ENCODE data around the gene PKM. TPM values are rescaled to one million over a fixed set of nuclear protein-coding genes. Genes with fewer than 3 reads are reported as not detected.

PKM gene
- total and polyA plus RNA-seq, 2 donors (not counting 1 experiment from before 2014, with no cell fraction given), result 1,892 to 2,521 TPM

DNA sequence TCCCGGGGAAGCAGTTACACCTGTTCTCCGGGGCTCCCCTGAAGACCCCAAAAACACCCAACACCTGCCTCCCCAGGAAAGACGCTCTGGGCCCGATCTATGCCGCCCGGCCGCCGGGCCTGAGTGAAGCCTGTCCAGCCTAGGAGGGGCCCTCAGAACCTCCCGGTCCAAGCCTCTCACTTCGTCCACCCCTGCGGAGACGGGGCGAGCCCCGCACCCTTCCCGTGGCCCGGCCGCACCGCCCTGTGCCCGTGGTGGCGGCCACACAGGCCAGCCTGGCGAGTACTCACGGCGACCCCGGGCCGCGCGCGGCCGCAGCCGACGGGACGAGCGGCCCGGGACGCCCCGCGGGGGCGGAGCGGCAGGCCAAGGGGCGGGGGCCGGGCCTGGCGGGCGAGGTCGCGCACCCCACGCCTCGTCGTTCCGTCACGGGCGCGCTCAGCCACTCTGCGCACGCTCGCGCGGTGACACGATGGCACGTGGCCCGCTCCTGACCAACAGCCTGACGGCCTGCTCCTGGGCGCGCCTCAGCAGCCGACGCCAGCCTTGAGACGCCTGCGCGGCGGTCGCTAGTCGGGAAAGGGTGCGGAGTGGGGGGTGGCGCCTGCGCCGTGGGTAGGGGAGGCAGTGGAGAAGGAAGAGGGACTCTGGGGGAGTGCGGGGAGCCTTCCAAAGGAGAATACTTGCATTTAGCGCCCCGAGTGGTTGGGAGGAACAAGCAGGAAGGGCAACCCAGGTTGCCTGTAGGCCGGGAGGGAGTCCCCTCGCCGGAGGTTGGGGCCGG lies 41.4 kb upstream of the PKM start, which contains the start of gene PARP6:
Gene PARP6, minus strand, starts transcription at position 342 of the 784 bp plus-strand sequence. CDS start 5,077 bp downstream, outside the sequence.
- H3K9me3 ChIP-seq (ENCODE audit: control insufficient read depth, insufficient read depth, low read depth, low read length), result no peaks in the 10 kb centered on the region
- peaks cover 6% of the 10 kb centered on the region for H3K79me2 ChIP-seq (ENCODE audit: control insufficient read depth, insufficient read depth, low read length)
- peak within 1 kb of the TSS; percentile 86 for H3K4me2 ChIP-seq (ENCODE audit: extremely low read depth, insufficient read depth, low read length)
- H3K4me1 ChIP-seq (ENCODE audit: control insufficient read depth, extremely low read depth, insufficient read depth, low read length), result peaks cover 8% of the 10 kb centered on the region
- no peaks in the 10 kb centered on the region for H3K27me3 ChIP-seq (ENCODE audit: control insufficient read depth, insufficient read depth, low read length)
- peak within 1 kb of the TSS; percentile 58 to 88 (median 66) for H3K4me3 ChIP-seq (replicated peaks in 1 of 4; ENCODE audit: control extremely low read depth in 1 of 4, insufficient read depth in 1 of 4, low read depth in 3 of 4, low read length in 4 of 4)
- TF ChIP-seq CTCF (conservative IDR thresholded peaks at IDR 0.05 in 1 of 2, IDR thresholded peaks at IDR 0.05 in 1 of 2; ENCODE audit: low read depth in 1 of 2, low read length in 2 of 2), result peak; percentile 38 to 60
- no peak for TF ChIP-seq EZH2 (IDR thresholded peaks at IDR 0.05; ENCODE audit: low read length, missing control alignments)
- H2AFZ ChIP-seq (ENCODE audit: low read length), result peak within 1 kb of the TSS; percentile 56
- peak; percentile 98 to 99 for DNase-seq (ENCODE audit: low read depth in 2 of 2)
- H3K36me3 ChIP-seq (ENCODE audit: control insufficient read depth, insufficient read depth, low read length), result no peaks in the 10 kb centered on the region
- no peaks in the 10 kb centered on the region for H4K20me1 ChIP-seq (ENCODE audit: control insufficient read depth, extremely low read depth, insufficient read depth, low read length)
- H3K9ac ChIP-seq (ENCODE audit: insufficient read depth, low read length), result peak within 1 kb of the TSS; percentile 89
- peak within 1 kb of the TSS; percentile 70 for H3K27ac ChIP-seq (ENCODE audit: insufficient read depth, low read length)

DNA sequence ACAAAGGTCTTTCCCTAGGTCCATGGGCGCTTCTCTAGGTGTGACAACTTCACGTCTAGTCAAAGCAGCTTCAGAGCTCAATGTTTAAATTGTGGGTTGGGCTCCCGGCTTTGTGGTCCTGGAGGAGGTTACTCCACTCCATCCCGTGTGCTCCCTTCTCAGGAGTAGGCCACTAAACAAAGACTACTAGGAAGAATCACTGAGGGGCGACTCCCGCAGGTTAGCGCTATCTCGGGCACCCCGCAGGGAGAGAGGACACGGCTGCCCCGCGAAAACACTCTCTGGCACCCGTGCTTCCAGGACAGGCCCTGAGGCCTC lies 40.9 kb upstream of the PKM start:
- no peaks in the 10 kb centered on the region for H3K27me3 ChIP-seq (ENCODE audit: control insufficient read depth, insufficient read depth, low read length)
- H3K36me3 ChIP-seq (ENCODE audit: control insufficient read depth, insufficient read depth, low read length), result peaks cover 2% of the 10 kb centered on the region
- no peaks in the 10 kb centered on the region for H3K9me3 ChIP-seq (ENCODE audit: control insufficient read depth, insufficient read depth, low read depth, low read length)
- H3K4me2 ChIP-seq (ENCODE audit: extremely low read depth, insufficient read depth, low read length), result peak overlapping the region; percentile 86
- DNase-seq (ENCODE audit: low read depth in 2 of 2), result peak; percentile 18 to 24
- no peak for TF ChIP-seq CTCF (conservative IDR thresholded peaks at IDR 0.05 in 1 of 2, IDR thresholded peaks at IDR 0.05 in 1 of 2; ENCODE audit: low read depth in 1 of 2, low read length in 2 of 2)
- H3K79me2 ChIP-seq (ENCODE audit: control insufficient read depth, insufficient read depth, low read length), result peaks cover 6% of the 10 kb centered on the region
- peak overlapping the region; percentile 70 for H3K27ac ChIP-seq (ENCODE audit: insufficient read depth, low read length)
- H3K4me3 ChIP-seq (replicated peaks in 1 of 4; ENCODE audit: control extremely low read depth in 1 of 4, insufficient read depth in 1 of 4, low read depth in 3 of 4, low read length in 4 of 4), result peak overlapping the region; percentile 46 to 88 (median 65)
- no peak overlapping the region for H2AFZ ChIP-seq (ENCODE audit: low read length)
- peaks cover 8% of the 10 kb centered on the region for H3K4me1 ChIP-seq (ENCODE audit: control insufficient read depth, extremely low read depth, insufficient read depth, low read length)
- H4K20me1 ChIP-seq (ENCODE audit: control insufficient read depth, extremely low read depth, insufficient read depth, low read length), result no peaks in the 10 kb centered on the region
- peak overlapping the region; percentile 89 for H3K9ac ChIP-seq (ENCODE audit: insufficient read depth, low read length)

GRCh38 chr15:72271221-72271620 lies 40.2 kb upstream of the PKM start:
- Histone ChIP-seq H3K9ac (ENCODE audit: insufficient read depth, low read length) (no peak overlapping the region), H3K27me3 (ENCODE audit: control insufficient read depth, insufficient read depth, low read length) (no peaks in the 10 kb centered on the region), H3K27ac (ENCODE audit: insufficient read depth, low read length) (no peak overlapping the region), H4K20me1 (ENCODE audit: control insufficient read depth, extremely low read depth, insufficient read depth, low read length) (no peaks in the 10 kb centered on the region), H3K4me3 (replicated peaks in 1 of 4; ENCODE audit: control extremely low read depth in 1 of 4, insufficient read depth in 1 of 4, low read depth in 3 of 4, low read length in 4 of 4) (peak overlapping the region; percentile 46 to 88 (median 65)), H2AFZ (ENCODE audit: low read length) (no peak overlapping the region), H3K79me2 (ENCODE audit: control insufficient read depth, insufficient read depth, low read length) (peaks cover 6% of the 10 kb centered on the region), H3K4me2 (ENCODE audit: extremely low read depth, insufficient read depth, low read length) (peak overlapping the region; percentile 86), H3K4me1 (ENCODE audit: control insufficient read depth, extremely low read depth, insufficient read depth, low read length) (peaks cover 8% of the 10 kb centered on the region), H3K36me3 (ENCODE audit: control insufficient read depth, insufficient read depth, low read length) (peaks cover 2% of the 10 kb centered on the region), H3K9me3 (ENCODE audit: control insufficient read depth, insufficient read depth, low read depth, low read length) (no peaks in the 10 kb centered on the region)
- DNase-seq (ENCODE audit: low read depth in 2 of 2), result no peak
- TF ChIP-seq CTCF (conservative IDR thresholded peaks at IDR 0.05 in 1 of 2, IDR thresholded peaks at IDR 0.05 in 1 of 2; ENCODE audit: low read depth in 1 of 2, low read length in 2 of 2), result no peak
- no peak for TF ChIP-seq EZH2 (IDR thresholded peaks at IDR 0.05; ENCODE audit: low read length, missing control alignments)
